Fibroblast of mammary gland (primary cell): Measurements from ENCODE around the gene ST6GALNAC4.

Source experiments
- DNase-seq: peaks from one replicate; pipeline ENCODE4 v3.0.0-alpha.2; 2010; ENCODE audit warnings: low read depth
- H3K4me3 ChIP-seq: 2 replicates; pipeline ENCODE4 v1.5.1; 2011; ENCODE audit warnings: low read depth, mild to moderate bottlenecking, low read length, moderate library complexity; ENCODE audit not compliant: control insufficient read depth
- CTCF ChIP-seq: conservative IDR thresholded peaks from 2 replicates; pipeline ENCODE4 v1.5.1; 2011; ENCODE audit warnings: low read depth, low read length, inconsistent platforms; ENCODE audit not compliant: control insufficient read depth, insufficient read depth

The ST6GALNAC4 gene

GRCh38 chr9:127890053-127890452 lies 26.8 kb downstream of the ST6GALNAC4 start:
- TF ChIP-seq CTCF, result no peak

GRCh38 chr9:127887792-127888191 lies 29.0 kb downstream of the ST6GALNAC4 start:
- no peak overlapping the region for H3K4me3 ChIP-seq
- TF ChIP-seq CTCF, result no peak
- DNase-seq, result no peak

More at GRCh38 chr9:127890053-127890452, 26.8 kb downstream of the ST6GALNAC4 start:
- DNase-seq, result peak; percentile 52
- H3K4me3 ChIP-seq, result no peak overlapping the region

GRCh38 chr9:127886401-127886972 lies 30.4 kb downstream of the ST6GALNAC4 start:
- no peak for TF ChIP-seq CTCF
- H3K4me3 ChIP-seq, result no peak overlapping the region
- DNase-seq, result peak; percentile 33

- no peak overlapping the region for H3K4me3 ChIP-seq
- DNase-seq, result no peak
- no peak for TF ChIP-seq CTCF
Measured at GRCh38 chr9:127885508-127886281, 31.1 kb downstream of the ST6GALNAC4 start.

GRCh38 chr9:127884976-127885490 lies 31.8 kb downstream of the ST6GALNAC4 start:
- no peak for DNase-seq
- no peak overlapping the region for H3K4me3 ChIP-seq
- no peak for TF ChIP-seq CTCF

GRCh38 chr9:127884427-127884911 lies 32.4 kb downstream of the ST6GALNAC4 start:
- no peak for DNase-seq
- no peak for TF ChIP-seq CTCF

More at GRCh38 chr9:127884427-127884911, 32.4 kb downstream of the ST6GALNAC4 start:
- H3K4me3 ChIP-seq, result no peak overlapping the region
